ENCODE results near the gene MRPL1.

MRPL1 gene

GRCh38 chr4:77899607-77900006 lies 37.0 kb downstream of the MRPL1 start:
- no peak overlapping the region for H3K9ac ChIP-seq
- no peak overlapping the region for H2AFZ ChIP-seq (ENCODE audit: low read depth)
- no peak overlapping the region for H3K4me2 ChIP-seq
- H3K79me2 ChIP-seq (ENCODE audit: insufficient read depth, low read depth): 0 out of 2 replicates have a peak, but pooled peaks cover 1% of the 10 kb centered on the region
- H3K27me3 ChIP-seq (ENCODE audit: insufficient read depth, low read depth): no peaks in the 10 kb centered on the region
- H3K4me1 ChIP-seq (ENCODE audit: low read depth, poor library complexity, severe bottlenecking): peaks cover 13% of the 10 kb centered on the region
- no peak overlapping the region for H3K27ac ChIP-seq
- H3K36me3 ChIP-seq (ENCODE audit: insufficient read depth): 0 out of 2 replicates have a peak, but pooled peaks cover 2% of the 10 kb centered on the region
- H3K4me3 ChIP-seq (IDR thresholded peaks at IDR 0.05; ENCODE audit: insufficient read depth, low read depth, low read length): no peak overlapping the region
- no peaks in the 10 kb centered on the region for H4K20me1 ChIP-seq (ENCODE audit: insufficient read depth)
- no peak for TF ChIP-seq CTCF (conservative IDR thresholded peaks at IDR 0.05; ENCODE audit: low read depth, low read length)

GRCh38 chr4:77903186-77903585 lies 40.6 kb downstream of the MRPL1 start:
- Histone ChIP-seq H3K79me2 (ENCODE audit: insufficient read depth, low read depth) (no peaks in the 10 kb centered on the region), H3K9ac (no peak overlapping the region), H3K27me3 (ENCODE audit: insufficient read depth, low read depth) (no peaks in the 10 kb centered on the region)

GRCh38 chr4:77905651-77906263 lies 43.1 kb downstream of the MRPL1 start:
- TF ChIP-seq CTCF (conservative IDR thresholded peaks at IDR 0.05; ENCODE audit: low read depth, low read length): no peak
- Histone ChIP-seq H3K27me3 (ENCODE audit: insufficient read depth, low read depth) (no peaks in the 10 kb centered on the region), H2AFZ (ENCODE audit: low read depth) (no peak overlapping the region), H3K4me2 (no peak overlapping the region), H3K9ac (no peak overlapping the region), H3K36me3 (ENCODE audit: insufficient read depth) (no peaks in the 10 kb centered on the region; the same call in 1 of the 2 replicates), H4K20me1 (ENCODE audit: insufficient read depth) (no peaks in the 10 kb centered on the region), H3K4me3 (IDR thresholded peaks at IDR 0.05; ENCODE audit: insufficient read depth, low read depth, low read length) (no peak overlapping the region), H3K79me2 (ENCODE audit: insufficient read depth, low read depth) (no peaks in the 10 kb centered on the region), H3K4me1 (ENCODE audit: low read depth, poor library complexity, severe bottlenecking) (no peaks in the 10 kb centered on the region), H3K27ac (no peak overlapping the region)

More at GRCh38 chr4:77903186-77903585, 40.6 kb downstream of the MRPL1 start:
- Histone ChIP-seq H3K36me3 (ENCODE audit: insufficient read depth) (no peaks in the 10 kb centered on the region; the same call in 1 of the 2 replicates), H2AFZ (ENCODE audit: low read depth) (no peak overlapping the region), H3K4me1 (ENCODE audit: low read depth, poor library complexity, severe bottlenecking) (no peaks in the 10 kb centered on the region), H3K27ac (no peak overlapping the region), H3K4me2 (no peak overlapping the region), H3K4me3 (IDR thresholded peaks at IDR 0.05; ENCODE audit: insufficient read depth, low read depth, low read length) (no peak overlapping the region), H4K20me1 (ENCODE audit: insufficient read depth) (no peaks in the 10 kb centered on the region)
- no peak for TF ChIP-seq CTCF (conservative IDR thresholded peaks at IDR 0.05; ENCODE audit: low read depth, low read length)

- no peaks in the 10 kb centered on the region for H3K4me1 ChIP-seq (ENCODE audit: low read depth, poor library complexity, severe bottlenecking)
- no peaks in the 10 kb centered on the region for H3K27me3 ChIP-seq (ENCODE audit: insufficient read depth, low read depth)
- no peak overlapping the region for H3K4me3 ChIP-seq (IDR thresholded peaks at IDR 0.05; ENCODE audit: insufficient read depth, low read depth, low read length)
- no peak overlapping the region for H3K27ac ChIP-seq
- H3K9ac ChIP-seq: no peak overlapping the region
- H2AFZ ChIP-seq (ENCODE audit: low read depth): no peak overlapping the region
- H3K36me3 ChIP-seq (ENCODE audit: insufficient read depth): no peaks in the 10 kb centered on the region; the same call in 1 of the 2 replicates
- H3K79me2 ChIP-seq (ENCODE audit: insufficient read depth, low read depth): no peaks in the 10 kb centered on the region
- H4K20me1 ChIP-seq (ENCODE audit: insufficient read depth): no peaks in the 10 kb centered on the region
- no peak overlapping the region for H3K4me2 ChIP-seq
- no peak for TF ChIP-seq CTCF (conservative IDR thresholded peaks at IDR 0.05; ENCODE audit: low read depth, low read length)
Measured at GRCh38 chr4:77910676-77911075, 48.0 kb downstream of the MRPL1 start.
